Skeletal muscle tissue (tissue), 4 donors: Measurements from ENCODE around the gene CTTNBP2. TPM values are rescaled to one million over a fixed set of nuclear protein-coding genes. Genes with fewer than 3 reads are reported as not detected.
A peak's percentile ranks its signal among the peaks of the same experiment; 100 is the strongest.

ENCODE experiments used
- H3K27ac ChIP-seq: one replicate; pipeline ENCODE4 v1.7.0; 2013; ENCODE audit warnings: mild to moderate bottlenecking, low read depth, low read length, inconsistent platforms
- H3K27me3 ChIP-seq, 3 donors: one replicate each; pipeline ENCODE4 v1.7.0; 2013; ENCODE audit warnings: low read length in 3 of 3; ENCODE audit not compliant: control insufficient read depth in 3 of 3, insufficient read depth in 3 of 3
- H3K36me3 ChIP-seq, 3 donors: one replicate each; pipeline ENCODE4 v1.7.0; 2013; ENCODE audit warnings: low read length in 3 of 3; ENCODE audit not compliant: control insufficient read depth in 3 of 3, insufficient read depth in 3 of 3
- H3K4me1 ChIP-seq, 3 donors: one replicate each; pipeline ENCODE4 v1.7.0; 2013; ENCODE audit warnings: low read length in 3 of 3, mild to moderate bottlenecking in 3 of 3; ENCODE audit not compliant: control insufficient read depth in 3 of 3, insufficient read depth in 3 of 3
- H3K4me3 ChIP-seq, 3 donors: one replicate each; pipeline ENCODE4 v1.7.0; 2013; ENCODE audit warnings: low read length in 3 of 3
- H3K9ac ChIP-seq, 3 donors: one replicate each; pipeline ENCODE4 v1.7.0; 2013; ENCODE audit warnings: low read length in 3 of 3, mild to moderate bottlenecking in 3 of 3, moderate library complexity in 2 of 3, low read depth in 1 of 3
- H3K9me3 ChIP-seq, 3 donors: one replicate each; pipeline ENCODE4 v1.7.0; 2013; ENCODE audit warnings: low read length in 3 of 3; ENCODE audit not compliant: control insufficient read depth in 3 of 3
- total RNA-seq: library from RNA; depleted of rRNA; stranded (reverse); fragments of >200 nt; gene quantifications from one replicate; pipeline ENCODE4 v1.2.3, GENCODE V29; 2014
- donor health status: Osteomylitis.

CTTNBP2 gene
- total RNA-seq, 1 donor from 2014 or later = 1.6 TPM

- Histone ChIP-seq H3K4me1 (no peaks in the 10 kb centered on the region), H3K4me3 (no peak overlapping the region), H3K27me3 (no peaks in the 10 kb centered on the region), H3K36me3 (no peaks in the 10 kb centered on the region), H3K9ac (no peak overlapping the region), H3K9me3 (no peaks in the 10 kb centered on the region), H3K27ac (no peak overlapping the region)
These were observed 22.0 kb upstream of the CTTNBP2 start for GRCh38 chr7:117895276-117895675.

- H3K4me3 ChIP-seq = no peak overlapping the region
- H3K9ac ChIP-seq = no peak overlapping the region
- H3K36me3 ChIP-seq = no peaks in the 10 kb centered on the region
- no peaks in the 10 kb centered on the region for H3K9me3 ChIP-seq
- no peak overlapping the region for H3K27ac ChIP-seq
- H3K27me3 ChIP-seq = no peaks in the 10 kb centered on the region
- no peaks in the 10 kb centered on the region for H3K4me1 ChIP-seq
These were observed 20.8 kb upstream of the CTTNBP2 start for GRCh38 chr7:117894037-117894436.

GRCh38 chr7:117892821-117893220, 19.6 kb upstream of the CTTNBP2 start:
- Histone ChIP-seq H3K9me3 (no peaks in the 10 kb centered on the region), H3K27me3 (no peaks in the 10 kb centered on the region), H3K27ac (no peak overlapping the region), H3K4me1 (no peaks in the 10 kb centered on the region), H3K4me3 (no peak overlapping the region), H3K9ac (no peak overlapping the region), H3K36me3 (no peaks in the 10 kb centered on the region)

GRCh38 chr7:117889611-117890010, 16.4 kb upstream of the CTTNBP2 start:
- Histone ChIP-seq H3K4me3 (no peak overlapping the region), H3K36me3 (no peaks in the 10 kb centered on the region), H3K9ac (no peak overlapping the region), H3K27ac (no peak overlapping the region), H3K4me1 (no peaks in the 10 kb centered on the region), H3K9me3 (no peaks in the 10 kb centered on the region), H3K27me3 (no peaks in the 10 kb centered on the region)

- Histone ChIP-seq H3K27me3 (no peaks in the 10 kb centered on the region), H3K9me3 (no peaks in the 10 kb centered on the region), H3K4me3 (no peak overlapping the region), H3K27ac (no peak overlapping the region), H3K4me1 (no peaks in the 10 kb centered on the region), H3K36me3 (no peaks in the 10 kb centered on the region), H3K9ac (no peak overlapping the region)
These were observed 15.4 kb upstream of the CTTNBP2 start for GRCh38 chr7:117888627-117889026.

GRCh38 chr7:117882594-117882993, 9.4 kb upstream of the CTTNBP2 start:
- Histone ChIP-seq H3K27me3 (peaks cover 0 to 2% (median 0%) of the 10 kb centered on the region in 3 donors), H3K36me3 (no peaks in the 10 kb centered on the region), H3K9ac (no peak overlapping the region), H3K27ac (no peak overlapping the region), H3K4me1 (no peaks in the 10 kb centered on the region), H3K9me3 (no peaks in the 10 kb centered on the region), H3K4me3 (no peak overlapping the region)

- Histone ChIP-seq H3K4me3 (no peak overlapping the region), H3K4me1 (peaks cover 7 to 14% (median 12%) of the 10 kb centered on the region in 3 donors), H3K9me3 (no peaks in the 10 kb centered on the region), H3K9ac (no peak overlapping the region), H3K27ac (no peak overlapping the region), H3K36me3 (no peaks in the 10 kb centered on the region), H3K27me3 (peaks cover 17 to 21% (median 17%) of the 10 kb centered on the region in 3 donors)
These were observed 3.5 kb upstream of the CTTNBP2 start for GRCh38 chr7:117876761-117877160.

- no peak overlapping the region for H3K27ac ChIP-seq
- peaks cover 20 to 26% (median 22%) of the 10 kb centered on the region in 3 donors for H3K27me3 ChIP-seq
- no peak overlapping the region for H3K9ac ChIP-seq
- no peak overlapping the region for H3K4me3 ChIP-seq
- peaks cover 7 to 15% (median 13%) of the 10 kb centered on the region in 3 donors for H3K4me1 ChIP-seq
- no peaks in the 10 kb centered on the region for H3K36me3 ChIP-seq
- no peaks in the 10 kb centered on the region for H3K9me3 ChIP-seq
These were observed 2.3 kb upstream of the CTTNBP2 start for GRCh38 chr7:117875566-117875965.

- H3K4me1 ChIP-seq = peaks cover 7 to 15% (median 13%) of the 10 kb centered on the region in 3 donors
- H3K27ac ChIP-seq = no peak overlapping the region
- H3K36me3 ChIP-seq = no peaks in the 10 kb centered on the region
- H3K9me3 ChIP-seq = no peaks in the 10 kb centered on the region
- H3K4me3 ChIP-seq = no peak overlapping the region
- peaks cover 20 to 24% (median 22%) of the 10 kb centered on the region in 3 donors for H3K27me3 ChIP-seq
- H3K9ac ChIP-seq = no peak overlapping the region
These were observed 1.0 kb upstream of the CTTNBP2 start for GRCh38 chr7:117874191-117874700.

GRCh38 chr7:117872561-117873309, 506 bp downstream of the CTTNBP2 start:
- Histone ChIP-seq H3K27me3 (peaks cover 20 to 24% (median 22%) of the 10 kb centered on the region in 3 donors), H3K27ac (no peak overlapping the region), H3K4me1 (peaks cover 7 to 15% (median 13%) of the 10 kb centered on the region in 3 donors), H3K9ac (peak overlapping the region; percentile 43 to 60 (median 50)), H3K9me3 (no peaks in the 10 kb centered on the region), H3K4me3 (peak overlapping the region; percentile 67 to 76 (median 72)), H3K36me3 (no peaks in the 10 kb centered on the region)
